ENCODE results near the gene SPA17. TPM values are rescaled to one million over a fixed set of nuclear protein-coding genes. Genes with fewer than 3 reads are reported as not detected.

SPA17 gene
- total RNA-seq, 1 experiment from 2014 or later = 4.2 TPM

- TF ChIP-seq CTCF (IDR thresholded peaks at IDR 0.05; ENCODE audit: insufficient read depth in 1 of 2, low read depth in 1 of 2, low read length in 1 of 2, severe bottlenecking in 1 of 2, unreplicated experiment in 1 of 2) = no peak
- intact Hi-C loops (cut with micrococcal nuclease; ENCODE audit: unreplicated experiment) = loop anchor here (1.0 kb wide), 5 partner anchors 8 to 66 kb away; partner anchors contain the start of genes SIAE and SPA17
- Histone ChIP-seq H3K4me1 (peaks cover 6% of the 10 kb centered on the region), H3K36me3 (ENCODE audit: control insufficient read depth, insufficient read depth, low read length) (no peaks in the 10 kb centered on the region), H3K27me3 (replicated peaks; ENCODE audit: control insufficient read depth, insufficient read depth, low read length) (peaks cover 8% of the 10 kb centered on the region), H3K4me3 (ENCODE audit: low read depth, low read length) (no peak overlapping the region; the same call in 1 of the 2 replicates), H3K9me3 (no peaks in the 10 kb centered on the region)
- H3K36me3 Mint-ChIP-seq (ENCODE audit: insufficient read depth, unreplicated experiment) = no peaks in the 10 kb centered on the region
- ChIA-PET CTCF (interaction anchor here (0.7 to 2.1 kb wide), 8 partner anchors 14 to 137 kb away, joined by 3 to 12 read pairs (median 6); partner anchors contain the start of genes ESAM and TBRG1), POLR2A (interaction anchor here (0.7 kb wide), 1 partner anchor 9 kb away, joined by 3 read pairs; no protein-coding TSS in a partner anchor)
- no peaks in the 10 kb centered on the region for H3K9me3 Mint-ChIP-seq (ENCODE audit: unreplicated experiment)
- no peak for DNase-seq
- H3K27ac Mint-ChIP-seq (ENCODE audit: unreplicated experiment) = no peak overlapping the region
- BruUV-seq (replicated peaks) = no TSS peak
- peak overlapping the region; percentile 65 for H3K4me3 Mint-ChIP-seq (ENCODE audit: unreplicated experiment)
- H3K27me3 Mint-ChIP-seq (ENCODE audit: insufficient read depth, unreplicated experiment) = peaks cover 47% of the 10 kb centered on the region
- peaks cover 6% of the 10 kb centered on the region for H3K4me1 Mint-ChIP-seq (ENCODE audit: low read depth, unreplicated experiment)
Measured at GRCh38 chr11:124738713-124739478, 65.2 kb downstream of the SPA17 start.

- peak within 1 kb of the TSS; percentile 65 for H3K4me3 Mint-ChIP-seq (ENCODE audit: unreplicated experiment)
- Histone ChIP-seq H3K36me3 (ENCODE audit: control insufficient read depth, insufficient read depth, low read length) (no peaks in the 10 kb centered on the region), H3K9me3 (no peaks in the 10 kb centered on the region), H3K4me3 (ENCODE audit: low read depth, low read length) (peak within 1 kb of the TSS; percentile 62), H3K27me3 (replicated peaks; ENCODE audit: control insufficient read depth, insufficient read depth, low read length) (peaks cover 8% of the 10 kb centered on the region), H3K4me1 (peaks cover 6% of the 10 kb centered on the region)
- no TSS peak for BruUV-seq (replicated peaks)
- H3K27me3 Mint-ChIP-seq (ENCODE audit: insufficient read depth, unreplicated experiment) = peaks cover 40% of the 10 kb centered on the region
- H3K4me1 Mint-ChIP-seq (ENCODE audit: low read depth, unreplicated experiment) = peaks cover 6% of the 10 kb centered on the region
- ChIA-PET POLR2A (interaction anchor here (0.6 kb wide), 1 partner anchor 66 kb away, joined by 4 read pairs; the partner anchor contains the start of genes SIAE and SPA17), CTCF (interaction anchor here (0.7 to 2.1 kb wide), 11 partner anchors 15 to 136 kb away, joined by 3 to 12 read pairs (median 7); partner anchors contain the start of gene TBRG1)
- TF ChIP-seq CTCF (IDR thresholded peaks at IDR 0.05; ENCODE audit: insufficient read depth in 1 of 2, low read depth in 1 of 2, low read length in 1 of 2, severe bottlenecking in 1 of 2, unreplicated experiment in 1 of 2) = no peak
- DNase-seq = peak; percentile 96 to 98
- no peak within 1 kb of the TSS for H3K27ac Mint-ChIP-seq (ENCODE audit: unreplicated experiment)
- H3K9me3 Mint-ChIP-seq (ENCODE audit: unreplicated experiment) = no peaks in the 10 kb centered on the region
- intact Hi-C loops (cut with micrococcal nuclease; ENCODE audit: unreplicated experiment) = loop anchor here (1.0 kb wide), 6 partner anchors 8 to 70 kb away; partner anchors contain the start of genes SIAE and SPA17
- H3K36me3 Mint-ChIP-seq (ENCODE audit: insufficient read depth, unreplicated experiment) = no peaks in the 10 kb centered on the region
Measured at GRCh38 chr11:124739479-124740276, 66.0 kb downstream of the SPA17 start, which contains the start of gene NRGN. Gene NRGN, plus strand, starts transcription at chr11:124739942. Its CDS starts 143 bp downstream, at chr11:124740085.

All from Caco-2 (cell line).